Duodenal mucosa (tissue), 2 donors: ENCODE results near the gene C2CD3.
"Not testable (repeated sequence)": the region's sequence is repeated elsewhere in the genome, so short reads cannot be mapped to it uniquely, and the experiment has no call there.

Experiments
- H3K27ac ChIP-seq: one replicate; pipeline ENCODE4 v1.7.0; 2013; ENCODE audit warnings: low read depth, low read length
- H3K27me3 ChIP-seq, 2 donors: one replicate each; pipeline ENCODE4 v1.7.0; 2013; ENCODE audit warnings: low read length in 2 of 2, control low read depth in 1 of 2; ENCODE audit not compliant: insufficient read depth in 2 of 2, control insufficient read depth in 1 of 2
- H3K36me3 ChIP-seq, 2 donors: one replicate each; pipeline ENCODE4 v1.7.0; 2013; ENCODE audit warnings: low read length in 2 of 2, control low read depth in 1 of 2; ENCODE audit not compliant: insufficient read depth in 2 of 2, control insufficient read depth in 1 of 2
- H3K4me1 ChIP-seq, 2 donors: one replicate each; pipeline ENCODE4 v1.7.0; 2013; ENCODE audit warnings: low read length in 2 of 2, control low read depth in 1 of 2; ENCODE audit not compliant: insufficient read depth in 2 of 2, control insufficient read depth in 1 of 2
- H3K4me3 ChIP-seq, 2 donors: one replicate each; pipeline ENCODE4 v1.7.0; 2013; ENCODE audit warnings: low read length in 2 of 2, low read depth in 1 of 2
- H3K9ac ChIP-seq, 2 donors: one replicate each; pipeline ENCODE4 v1.7.0; 2013; ENCODE audit warnings: low read length in 2 of 2, low read depth in 1 of 2
- H3K9me3 ChIP-seq, 2 donors: one replicate each; pipeline ENCODE4 v1.7.0; 2013; ENCODE audit warnings: low read length in 2 of 2, control low read depth in 1 of 2; ENCODE audit not compliant: control insufficient read depth in 1 of 2

C2CD3 gene

DNA sequence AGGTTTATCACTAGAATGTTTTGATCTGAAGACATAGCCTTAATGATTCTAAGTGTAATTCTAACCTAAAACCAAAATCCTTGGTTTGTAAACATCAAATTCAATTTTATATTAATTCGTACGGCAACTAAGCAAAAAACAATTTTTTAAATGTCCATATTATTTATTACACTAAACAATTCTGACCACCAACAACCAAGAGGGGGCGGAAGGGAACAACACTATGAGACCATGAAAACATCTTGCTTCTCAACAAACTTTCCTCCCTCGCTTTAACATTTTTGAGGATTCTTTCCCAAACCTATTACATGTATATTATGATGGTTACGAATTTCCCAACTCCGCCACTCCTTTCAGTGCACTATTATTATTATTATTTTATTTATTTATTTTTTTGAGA lies 181.6 kb downstream of the C2CD3 start:
- Histone ChIP-seq H3K36me3 (no peaks in the 10 kb centered on the region), H3K9me3 (no peaks in the 10 kb centered on the region), H3K27ac (no peak overlapping the region), H3K9ac (no peak overlapping the region), H3K27me3 (no peaks in the 10 kb centered on the region), H3K4me3 (no peak overlapping the region), H3K4me1 (no peaks in the 10 kb centered on the region)

- Histone ChIP-seq H3K27ac (no peak overlapping the region), H3K36me3 (no peaks in the 10 kb centered on the region)
Observed at GRCh38 chr11:73988227-73988626, 182.6 kb downstream of the C2CD3 start.

GRCh38 chr11:73985661-73986060 lies 185.1 kb downstream of the C2CD3 start:
- H3K9ac ChIP-seq, H3K9me3 ChIP-seq, H3K4me3 ChIP-seq, H3K27ac ChIP-seq, H3K27me3 ChIP-seq, H3K36me3 ChIP-seq: not testable (repeated sequence)
- peaks cover 9 to 17% of the 10 kb centered on the region in 2 donors for H3K4me1 ChIP-seq

More at GRCh38 chr11:73988227-73988626, 182.6 kb downstream of the C2CD3 start:
- peaks cover 0 to 4% of the 10 kb centered on the region in 2 donors for H3K4me1 ChIP-seq
- H3K9me3 ChIP-seq, result no peaks in the 10 kb centered on the region
- H3K4me3 ChIP-seq, result no peak overlapping the region
- H3K27me3 ChIP-seq, result no peaks in the 10 kb centered on the region
- no peak overlapping the region for H3K9ac ChIP-seq

GRCh38 chr11:73983741-73984538 lies 186.9 kb downstream of the C2CD3 start:
- H3K4me3 ChIP-seq, result peak overlapping the region; percentile 73 to 96
- peak overlapping the region; percentile 92 for H3K27ac ChIP-seq
- peaks cover 22 to 33% of the 10 kb centered on the region in 2 donors for H3K4me1 ChIP-seq
- no peaks in the 10 kb centered on the region for H3K9me3 ChIP-seq
- H3K36me3 ChIP-seq, result peaks cover 0 to 2% of the 10 kb centered on the region in 2 donors
- no peaks in the 10 kb centered on the region for H3K27me3 ChIP-seq
- peak overlapping the region; percentile 51 to 71 for H3K9ac ChIP-seq

DNA sequence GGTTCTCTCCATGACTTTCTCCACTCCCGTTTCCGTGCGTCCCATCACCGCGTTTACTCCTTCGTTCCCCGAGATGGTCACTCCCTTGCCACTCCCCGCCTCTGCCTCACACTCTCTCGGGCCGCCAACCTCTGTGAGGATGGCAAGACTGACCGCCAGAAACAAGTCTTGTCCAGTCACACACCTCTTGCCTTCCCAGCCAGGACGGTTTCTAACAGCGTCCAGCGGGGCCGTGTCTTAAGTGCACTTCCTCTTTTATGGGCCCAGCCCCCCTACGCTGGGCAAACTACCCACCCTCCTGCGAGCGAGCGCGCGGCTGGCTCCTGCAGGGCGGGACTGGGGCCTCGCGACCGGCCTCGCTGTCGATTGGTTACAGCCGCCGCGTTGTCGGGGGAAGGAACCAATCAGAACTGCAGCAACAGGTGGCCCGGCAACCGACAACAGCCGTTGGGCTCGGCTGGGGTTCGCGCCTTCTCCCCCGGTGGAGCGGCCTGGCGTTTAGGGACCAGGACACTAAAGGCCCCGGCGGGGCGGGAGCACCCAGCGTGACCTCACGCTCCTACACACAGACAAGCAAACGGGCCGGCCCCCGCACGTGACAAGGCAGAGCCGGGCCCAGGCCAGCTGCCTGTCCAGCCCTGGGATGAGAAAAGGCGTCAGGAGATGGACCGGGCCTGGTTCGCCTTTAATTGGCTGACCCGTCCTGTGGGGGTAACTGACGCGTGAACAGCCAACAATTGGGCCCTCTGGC lies 187.6 kb downstream of the C2CD3 start:
- Histone ChIP-seq H3K4me3 (peak overlapping the region; percentile 73 to 96), H3K9me3 (no peaks in the 10 kb centered on the region), H3K36me3 (peaks cover 8 to 9% of the 10 kb centered on the region in 2 donors), H3K27ac (peak overlapping the region; percentile 92), H3K27me3 (no peaks in the 10 kb centered on the region), H3K4me1 (peaks cover 29 to 37% of the 10 kb centered on the region in 2 donors), H3K9ac (peak overlapping the region; percentile 71 to 99)

DNA sequence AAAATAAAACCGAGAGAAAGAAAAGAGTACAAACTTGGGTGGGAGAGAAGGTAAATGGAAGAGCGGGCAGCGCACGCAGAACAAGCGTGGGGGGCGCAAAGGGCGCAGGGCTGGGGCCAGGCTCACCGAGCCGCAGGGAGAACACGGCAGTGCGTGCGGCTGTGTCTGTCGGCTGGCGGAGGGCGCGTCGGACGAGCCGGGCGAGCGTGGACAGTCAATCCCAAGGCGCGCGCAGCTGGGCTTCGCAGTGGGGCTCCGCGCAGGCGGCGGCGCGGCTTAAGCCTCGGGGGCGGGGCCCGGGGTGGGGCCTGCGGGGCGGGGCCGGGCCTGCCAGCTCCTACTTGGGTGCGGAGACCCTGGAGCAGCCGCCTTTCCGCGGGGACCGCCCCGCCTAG lies 188.2 kb downstream of the C2CD3 start, which contains the start of gene UCP2:
Gene UCP2, minus strand, starts transcription at position 249 of the 395 bp plus-strand sequence. CDS start 4,465 bp downstream, outside the sequence.
- peaks cover 13 to 15% of the 10 kb centered on the region in 2 donors for H3K36me3 ChIP-seq
- H3K4me3 ChIP-seq, result peak within 1 kb of the TSS; percentile 73 to 96
- H3K4me1 ChIP-seq, result peaks cover 33 to 37% of the 10 kb centered on the region in 2 donors
- H3K9ac ChIP-seq, result peak within 1 kb of the TSS; percentile 71 to 99
- H3K27ac ChIP-seq, result peak within 1 kb of the TSS; percentile 92
- H3K27me3 ChIP-seq, result no peaks in the 10 kb centered on the region
- H3K9me3 ChIP-seq, result no peaks in the 10 kb centered on the region

DNA sequence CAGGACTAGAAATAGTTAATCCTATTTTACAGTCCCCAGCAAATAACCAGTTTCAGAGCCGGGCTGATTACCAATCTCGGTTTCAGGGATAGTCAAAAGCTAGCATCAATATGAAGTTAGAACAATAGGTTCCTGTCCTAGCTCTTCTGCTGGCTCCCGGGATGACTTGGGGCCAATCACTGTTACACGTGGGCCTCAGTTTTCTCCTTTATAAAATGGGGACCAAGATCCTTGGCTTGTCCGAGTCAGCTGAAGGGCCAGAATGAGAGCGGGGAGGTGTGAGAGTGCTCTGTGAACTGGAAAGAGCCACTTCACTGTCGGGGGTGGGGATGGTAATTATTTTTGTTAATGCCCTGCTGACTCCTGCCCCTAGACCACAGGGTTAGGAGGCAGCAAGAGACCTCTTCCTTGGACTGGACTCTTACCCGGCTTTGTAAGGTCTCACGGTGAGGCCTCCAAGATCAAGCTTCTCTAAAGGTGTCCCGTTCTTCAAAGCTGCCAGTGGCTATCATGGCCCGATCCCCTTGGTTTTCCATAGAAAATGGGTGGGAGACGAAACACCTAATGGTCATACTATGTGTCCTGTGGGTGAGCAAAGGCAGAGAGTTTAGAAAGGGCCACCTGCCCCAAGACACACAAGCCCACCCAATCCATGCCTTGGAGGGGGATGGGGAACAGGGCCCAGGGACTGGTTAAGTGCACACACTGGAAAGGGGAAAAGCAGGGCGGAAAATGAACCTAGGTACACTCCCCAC lies 189.6 kb downstream of the C2CD3 start:
- Histone ChIP-seq H3K27ac (peak overlapping the region; percentile 38), H3K9ac (peak overlapping the region; percentile 71 to 93), H3K4me1 (peaks cover 37 to 40% of the 10 kb centered on the region in 2 donors), H3K9me3 (no peaks in the 10 kb centered on the region), H3K4me3 (peak overlapping the region; percentile 73 to 96), H3K27me3 (no peaks in the 10 kb centered on the region), H3K36me3 (peaks cover 27 to 29% of the 10 kb centered on the region in 2 donors)

DNA sequence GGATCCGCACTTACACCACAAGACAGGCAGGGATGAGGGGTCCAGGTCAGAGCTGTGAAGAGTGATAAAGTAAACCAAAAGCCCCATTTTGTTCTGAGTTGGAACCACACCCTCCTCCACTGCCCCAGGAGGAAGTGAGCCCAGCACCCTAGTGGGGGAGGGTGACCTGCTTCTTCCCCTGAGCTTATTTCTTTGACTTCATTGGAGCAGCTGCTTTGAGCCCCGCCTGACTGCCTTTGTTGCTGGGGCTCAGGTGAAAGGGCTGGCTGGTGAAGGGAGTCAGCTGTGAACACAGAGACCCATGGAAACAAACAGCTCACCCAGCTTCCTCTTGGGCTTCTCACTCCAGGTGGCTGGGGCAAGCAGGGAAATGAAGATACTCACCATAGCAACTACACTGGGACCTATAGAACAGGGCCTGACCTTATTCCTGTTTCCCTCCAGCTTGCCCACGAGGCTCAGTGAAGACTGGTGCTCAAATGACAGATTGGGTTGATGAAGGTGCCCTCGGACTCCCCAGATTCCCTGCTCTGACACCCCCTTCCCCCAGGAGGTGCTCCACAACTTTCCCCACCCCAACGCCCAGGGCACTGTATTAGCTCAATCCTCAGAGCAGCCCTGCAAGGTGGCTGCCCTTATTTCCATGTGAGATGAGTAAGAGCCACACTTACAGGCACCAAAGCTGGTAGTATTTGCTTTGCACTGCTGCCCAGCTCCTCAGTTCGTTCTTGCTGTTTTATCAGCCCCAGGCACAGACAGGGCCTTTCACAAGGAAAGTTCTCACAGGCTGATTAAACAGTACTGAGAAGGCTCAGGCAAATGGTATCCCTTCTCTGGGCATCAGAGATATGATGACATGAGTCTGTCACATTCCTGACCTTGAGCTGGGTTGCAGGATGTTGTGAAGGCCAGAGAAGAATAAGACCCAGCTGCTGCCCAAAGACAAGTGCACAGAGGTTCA lies 190.5 kb downstream of the C2CD3 start:
- peaks cover 33 to 37% of the 10 kb centered on the region in 2 donors for H3K36me3 ChIP-seq

GRCh38 chr11:73978576-73979086 lies 192.2 kb downstream of the C2CD3 start:
- Histone ChIP-seq H3K4me1 (peaks cover 50 to 55% of the 10 kb centered on the region in 2 donors), H3K9ac (no peak overlapping the region), H3K27me3 (no peaks in the 10 kb centered on the region), H3K27ac (no peak overlapping the region), H3K36me3 (peaks cover 44 to 47% of the 10 kb centered on the region in 2 donors), H3K4me3 (no peak overlapping the region), H3K9me3 (no peaks in the 10 kb centered on the region)

More for the DNA sequence above, 190.5 kb downstream of the C2CD3 start:
- Histone ChIP-seq H3K9ac (peak overlapping the region; percentile 71 to 93), H3K4me1 (peaks cover 40% of the 10 kb centered on the region in 2 donors), H3K9me3 (no peaks in the 10 kb centered on the region), H3K27ac (peak overlapping the region; percentile 38), H3K27me3 (no peaks in the 10 kb centered on the region), H3K4me3 (peak overlapping the region; percentile 73 to 96)
